Measurements from ENCODE around the gene NACC1.

GRCh38 chr19:13098277-13099072 is 19.6 kb upstream of the NACC1 start:
- TF ChIP-seq POLR2AphosphoS5 (IDR thresholded peaks at IDR 0.05): no peak
- TF ChIP-seq, protein P1, sequence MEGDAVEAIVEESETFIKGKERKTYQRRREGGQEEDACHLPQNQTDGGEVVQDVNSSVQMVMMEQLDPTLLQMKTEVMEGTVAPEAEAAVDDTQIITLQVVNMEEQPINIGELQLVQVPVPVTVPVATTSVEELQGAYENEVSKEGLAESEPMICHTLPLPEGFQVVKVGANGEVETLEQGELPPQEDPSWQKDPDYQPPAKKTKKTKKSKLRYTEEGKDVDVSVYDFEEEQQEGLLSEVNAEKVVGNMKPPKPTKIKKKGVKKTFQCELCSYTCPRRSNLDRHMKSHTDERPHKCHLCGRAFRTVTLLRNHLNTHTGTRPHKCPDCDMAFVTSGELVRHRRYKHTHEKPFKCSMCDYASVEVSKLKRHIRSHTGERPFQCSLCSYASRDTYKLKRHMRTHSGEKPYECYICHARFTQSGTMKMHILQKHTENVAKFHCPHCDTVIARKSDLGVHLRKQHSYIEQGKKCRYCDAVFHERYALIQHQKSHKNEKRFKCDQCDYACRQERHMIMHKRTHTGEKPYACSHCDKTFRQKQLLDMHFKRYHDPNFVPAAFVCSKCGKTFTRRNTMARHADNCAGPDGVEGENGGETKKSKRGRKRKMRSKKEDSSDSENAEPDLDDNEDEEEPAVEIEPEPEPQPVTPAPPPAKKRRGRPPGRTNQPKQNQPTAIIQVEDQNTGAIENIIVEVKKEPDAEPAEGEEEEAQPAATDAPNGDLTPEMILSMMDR (IDR thresholded peaks at IDR 0.05): no peak

Data from breast epithelium (tissue), 3 donors.